GM18520 (cell line): ENCODE data around the gene NDUFS4.
"Not testable (repeated sequence)": the region's sequence is repeated elsewhere in the genome, so short reads cannot be mapped to it uniquely, and the experiment has no call there.

ENCODE experiments used
- ATAC-seq: cut with Tn5 transposase; IDR thresholded peaks from one replicate; pipeline ENCODE4 v1.9.1; 2021; ENCODE audit not compliant: unreplicated experiment

NDUFS4 gene

DNA sequence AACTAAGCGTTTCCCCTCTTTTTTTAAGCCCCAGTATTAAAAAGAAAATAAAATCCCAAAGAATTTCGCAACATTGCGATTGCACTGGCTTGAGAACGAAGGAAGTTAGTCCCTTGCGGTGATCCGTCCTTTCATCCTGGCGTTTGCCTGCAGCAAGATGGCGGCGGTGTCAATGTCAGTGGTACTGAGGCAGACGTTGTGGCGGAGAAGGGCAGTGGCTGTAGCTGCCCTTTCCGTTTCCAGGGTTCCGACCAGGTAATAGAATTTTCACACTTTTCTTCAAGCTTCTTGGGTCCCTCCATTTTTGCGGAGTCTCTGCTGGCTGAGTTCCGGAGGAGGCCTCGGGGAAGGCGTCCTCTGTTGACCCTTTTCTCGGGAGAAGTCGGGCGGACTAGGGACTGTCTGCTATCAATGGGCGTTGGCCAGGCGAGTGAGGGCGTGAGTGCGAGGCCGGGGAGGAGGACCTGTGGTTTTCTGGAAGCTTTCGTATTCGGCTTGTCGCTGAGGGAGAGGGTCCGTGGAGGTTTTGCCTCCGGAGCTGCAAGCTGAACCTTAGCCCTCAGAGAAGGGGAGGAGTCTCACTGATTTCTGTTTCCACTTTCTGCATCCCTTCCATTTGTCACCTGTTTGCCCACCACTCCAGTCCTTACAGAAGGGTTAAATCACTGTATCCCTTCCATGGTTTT, at the start of gene NDUFS4:
TSS of gene NDUFS4 (plus strand) at position 134 of the 686 bp plus-strand sequence. CDS start at position 158, 24 bp downstream.
- peak; percentile 79 for ATAC-seq

DNA sequence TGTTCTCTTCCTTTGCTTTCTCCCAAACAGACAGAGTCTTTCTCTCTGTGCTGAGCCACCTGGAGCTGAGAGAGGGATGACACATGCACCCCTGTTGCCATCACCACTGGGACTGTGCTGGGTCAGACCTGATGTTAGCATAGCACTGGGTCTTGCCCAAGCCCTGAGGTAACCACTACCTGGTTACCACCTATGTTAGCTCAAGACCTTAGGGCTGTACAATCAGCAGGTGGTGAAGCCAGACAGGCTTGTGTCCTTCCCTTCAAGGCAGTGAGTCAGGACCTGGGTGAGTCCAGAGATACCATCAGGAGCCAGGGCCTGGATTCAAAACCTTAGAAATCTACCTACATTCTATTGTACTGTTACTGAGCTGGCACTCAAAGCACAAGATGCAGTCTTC, 47.9 kb upstream of the NDUFS4 start:
- no peak for ATAC-seq

DNA sequence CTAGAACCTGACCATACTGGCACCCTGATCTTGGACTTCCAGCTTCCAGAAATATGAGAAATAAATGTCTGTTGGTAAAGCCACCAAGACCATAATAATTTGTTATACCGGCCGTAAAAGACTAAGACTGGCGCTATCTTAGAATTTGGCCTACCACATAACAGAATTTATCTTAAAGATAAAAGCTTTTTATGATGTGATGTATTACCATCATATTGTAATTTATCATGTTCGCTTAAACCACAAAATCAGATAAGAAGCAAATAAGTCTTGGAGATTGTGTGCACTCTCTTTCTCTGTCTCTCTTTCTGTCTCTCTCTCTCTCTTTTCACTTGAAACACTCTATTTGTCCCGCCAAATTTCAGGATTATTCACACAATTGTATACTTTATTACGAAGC, 44.5 kb upstream of the NDUFS4 start:
- no peak for ATAC-seq

DNA sequence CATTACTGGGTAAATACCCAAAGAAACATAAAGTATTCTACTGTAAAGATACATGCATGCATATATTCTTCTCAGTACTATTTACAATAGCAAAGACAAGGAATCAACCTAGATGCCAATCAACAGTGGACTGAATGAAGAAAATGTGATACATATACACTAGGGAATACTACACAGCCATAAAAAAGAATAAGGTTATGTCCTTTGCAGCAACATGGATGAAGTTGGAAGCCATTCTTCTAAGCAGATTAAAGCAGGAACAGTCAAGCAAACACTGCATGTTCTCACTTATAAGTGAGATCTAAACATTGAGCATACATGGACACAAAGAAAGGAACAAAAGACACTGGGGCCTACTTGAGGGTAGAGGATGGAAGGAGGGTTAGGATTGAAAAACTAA, 39.6 kb upstream of the NDUFS4 start:
- ATAC-seq, result no peak

DNA sequence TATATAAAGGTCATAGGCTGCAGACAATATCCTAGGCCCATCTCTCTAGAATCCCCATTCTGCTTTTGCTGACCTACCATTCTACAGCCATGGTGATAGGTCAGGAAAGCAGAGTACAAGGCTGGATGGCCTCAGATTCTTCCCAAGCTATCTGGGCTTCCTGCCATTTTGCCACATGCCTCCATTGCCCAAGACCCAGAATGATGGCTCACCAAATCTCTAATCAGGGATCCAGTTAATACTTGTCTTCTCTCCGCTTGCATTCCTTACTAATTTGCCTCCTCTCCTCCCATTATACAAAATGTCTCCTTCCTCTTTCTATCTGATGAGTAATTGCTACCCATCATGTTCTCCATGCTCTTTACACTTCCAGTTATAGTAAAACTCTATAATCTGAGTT, 22.7 kb upstream of the NDUFS4 start:
- ATAC-seq, result no peak

DNA sequence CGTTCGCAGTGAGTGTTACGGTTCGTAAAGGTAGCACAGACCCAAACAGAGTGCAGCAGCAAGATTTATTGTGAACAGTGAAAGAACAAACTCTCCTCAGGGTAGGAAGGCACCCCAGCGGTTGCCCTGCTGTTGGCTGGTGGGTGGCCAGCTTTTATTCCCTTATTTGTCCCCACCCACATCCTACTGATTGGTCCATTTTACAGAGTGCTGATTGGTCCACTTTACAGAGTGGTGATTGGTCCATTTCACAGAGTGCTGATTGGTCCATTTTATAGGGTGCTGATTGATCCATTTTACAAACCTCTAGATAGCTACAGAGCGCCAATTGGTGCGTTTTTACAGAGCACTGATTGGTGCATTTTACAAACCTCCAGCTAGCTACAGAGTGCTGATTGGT, 19.7 kb upstream of the NDUFS4 start:
- ATAC-seq, result not testable (repeated sequence)

DNA sequence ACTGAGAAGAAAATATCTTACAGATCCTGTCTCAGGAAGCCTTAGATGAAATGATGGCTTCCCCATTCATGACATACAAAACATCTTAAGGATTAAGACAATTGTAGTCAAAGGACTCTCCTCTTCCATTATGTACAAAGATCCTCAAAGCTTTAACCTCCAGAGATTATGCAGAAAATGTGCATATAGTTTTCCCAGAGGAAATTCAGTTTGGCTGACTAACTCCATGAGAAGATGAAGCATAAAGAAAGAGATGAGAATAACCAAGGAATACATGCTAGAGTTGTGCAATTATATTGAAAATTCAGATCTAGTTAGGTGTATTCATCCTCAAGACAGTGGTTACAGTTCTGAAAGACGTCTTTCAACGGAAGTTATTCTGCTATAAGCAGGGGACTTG, 18.6 kb upstream of the NDUFS4 start:
- ATAC-seq, result no peak

DNA sequence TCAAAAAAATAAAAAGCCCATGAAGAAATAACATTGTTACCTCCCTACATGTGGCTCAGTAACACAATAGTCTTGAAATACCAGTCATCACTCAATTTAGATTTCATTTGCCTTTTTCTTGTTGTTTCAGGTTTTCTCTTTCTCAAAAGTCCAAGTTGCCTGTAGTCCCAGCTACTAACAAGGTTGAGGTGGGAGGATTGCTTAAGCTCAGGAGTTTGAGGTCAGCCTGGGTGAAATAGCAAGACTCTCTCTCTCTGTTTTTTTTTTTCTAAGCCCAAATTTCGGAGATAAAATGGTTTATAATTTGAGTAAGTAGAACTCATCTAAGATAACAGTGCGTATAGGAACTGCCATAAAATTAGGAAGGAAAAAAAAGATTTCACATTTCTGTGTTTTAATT, 17.5 kb upstream of the NDUFS4 start:
- ATAC-seq, result no peak

DNA sequence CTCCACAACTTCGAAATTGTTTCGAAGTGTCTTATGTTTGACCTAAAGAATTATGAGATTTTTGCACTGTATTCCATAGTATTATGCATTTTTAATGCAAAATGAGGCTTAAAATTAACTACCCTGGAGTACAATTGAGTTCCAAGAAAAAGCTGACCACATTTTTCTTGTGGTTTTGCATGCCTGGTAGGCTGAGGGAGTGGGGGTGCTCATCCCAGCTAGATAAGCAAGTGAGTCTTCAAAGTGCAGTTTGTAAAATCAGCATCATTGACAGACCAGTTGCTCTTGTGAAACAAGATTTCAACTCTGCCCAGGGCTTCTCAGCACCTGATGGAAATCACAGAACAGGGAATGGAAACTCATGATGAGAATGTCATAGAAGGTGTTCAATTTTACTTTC, 17.0 kb upstream of the NDUFS4 start:
- ATAC-seq, result no peak

DNA sequence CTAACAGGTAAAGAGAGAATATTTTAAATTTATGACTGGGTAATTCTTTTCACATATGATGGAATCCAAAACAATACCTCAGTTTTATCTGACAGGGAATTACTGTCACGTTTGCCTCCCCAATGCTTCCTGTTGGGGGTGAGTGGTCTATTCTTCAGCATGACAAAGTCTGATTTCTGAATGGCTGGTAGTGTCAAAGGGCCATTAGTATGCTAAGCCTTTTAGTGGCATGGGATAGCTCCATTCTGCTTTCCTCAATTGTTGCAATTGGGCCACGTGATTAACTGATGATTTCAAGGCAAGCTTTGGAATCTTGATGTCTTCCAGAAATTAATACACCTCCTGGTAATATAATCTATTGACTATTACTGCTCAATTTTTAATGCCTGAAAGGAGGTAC, 14.7 kb upstream of the NDUFS4 start:
- ATAC-seq, result no peak

DNA sequence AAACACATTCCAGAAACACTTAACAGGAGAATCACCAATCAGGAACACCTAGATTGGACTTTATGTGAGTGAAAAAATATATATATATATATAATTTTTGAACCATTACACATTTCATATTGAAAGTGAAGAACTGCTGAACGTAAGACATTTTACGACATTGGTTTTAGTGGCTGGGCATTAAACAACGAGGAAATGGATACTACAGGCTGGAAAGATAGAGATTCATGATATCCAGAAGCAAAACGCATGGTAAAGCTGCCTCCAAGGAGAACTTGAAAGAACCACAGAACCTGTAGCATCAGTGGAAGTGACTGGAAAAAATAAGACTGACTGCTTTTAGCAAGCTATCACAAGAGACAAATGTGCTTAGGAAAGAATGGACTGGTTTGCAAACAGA, 13.2 kb upstream of the NDUFS4 start:
- ATAC-seq, result no peak

DNA sequence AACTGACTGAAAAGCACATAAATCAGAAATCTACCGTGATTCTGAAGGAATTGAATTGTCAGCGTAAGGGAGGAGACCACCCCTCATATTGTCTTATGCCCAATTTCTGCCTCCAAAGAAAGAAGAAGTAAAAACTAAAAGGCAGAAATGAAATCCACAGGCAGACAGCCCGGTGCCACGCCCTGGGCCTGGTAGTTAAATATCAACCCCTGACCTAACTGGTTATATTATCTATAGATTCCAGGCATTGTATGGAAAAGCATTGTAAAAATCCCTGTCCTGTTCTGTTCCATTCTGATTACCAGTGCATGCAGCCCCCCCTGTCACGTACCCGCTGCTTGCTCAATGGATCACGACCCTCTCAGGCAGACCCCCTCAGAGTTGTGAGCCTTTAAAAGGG, 11.9 kb upstream of the NDUFS4 start:
- not testable (repeated sequence) for ATAC-seq

DNA sequence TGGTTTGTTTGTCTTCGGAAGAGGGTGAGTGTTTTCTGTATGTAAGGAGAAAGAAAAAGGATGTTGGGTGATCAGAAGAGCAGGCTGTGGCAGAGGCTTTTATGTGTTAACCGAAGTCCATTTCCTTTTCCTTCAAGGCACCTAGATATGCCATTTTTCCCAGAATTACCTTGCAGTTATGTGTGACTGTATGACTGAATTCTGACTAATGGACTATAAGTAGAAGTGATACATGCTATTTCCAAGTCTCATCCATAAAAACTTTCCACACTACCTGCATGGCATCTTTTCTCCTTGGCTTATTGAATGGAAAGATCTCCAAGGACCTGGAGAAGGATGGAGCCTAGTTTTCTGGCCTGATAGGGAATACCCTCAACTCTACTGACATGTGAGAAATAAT, 10.6 kb upstream of the NDUFS4 start:
- ATAC-seq, result no peak

DNA sequence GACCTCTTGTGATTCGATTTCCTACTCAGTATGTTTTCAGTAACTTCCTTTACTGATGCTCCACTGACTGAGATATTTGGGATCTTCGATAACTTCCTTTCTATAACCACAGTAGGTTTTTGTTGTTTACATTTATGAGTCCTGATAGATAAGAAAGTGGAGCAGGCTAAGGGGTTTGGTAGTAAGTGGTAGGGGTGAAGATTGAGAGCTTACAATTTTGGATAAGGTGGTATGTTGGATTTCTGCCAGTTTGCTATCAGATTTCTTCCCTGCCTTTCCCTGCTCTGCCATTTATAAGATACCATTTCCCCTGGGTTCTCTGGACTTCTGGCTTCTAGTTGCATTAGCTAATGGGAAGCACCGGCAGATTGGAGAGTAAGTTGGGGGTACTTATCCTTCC, 7.9 kb upstream of the NDUFS4 start:
- ATAC-seq, result no peak

DNA sequence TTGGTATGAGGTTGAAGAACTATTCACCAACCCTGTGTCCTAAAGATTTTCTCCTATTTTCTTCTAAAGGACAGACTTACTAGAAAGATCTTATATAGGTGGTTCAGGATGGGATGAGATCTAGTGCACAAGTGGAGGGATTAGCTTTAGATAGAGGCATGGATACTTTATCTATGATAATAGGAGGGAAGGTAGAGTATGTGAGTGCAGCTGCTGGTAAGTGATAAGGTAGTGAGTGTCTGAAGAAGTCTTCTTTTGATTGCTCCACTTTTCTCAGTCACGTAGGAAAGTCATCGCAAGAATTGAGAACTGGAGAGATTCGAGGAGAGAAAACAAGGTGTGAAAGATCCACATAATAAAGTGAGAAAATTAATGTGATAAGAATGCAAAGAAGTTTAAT, 6.0 kb upstream of the NDUFS4 start:
- no peak for ATAC-seq

DNA sequence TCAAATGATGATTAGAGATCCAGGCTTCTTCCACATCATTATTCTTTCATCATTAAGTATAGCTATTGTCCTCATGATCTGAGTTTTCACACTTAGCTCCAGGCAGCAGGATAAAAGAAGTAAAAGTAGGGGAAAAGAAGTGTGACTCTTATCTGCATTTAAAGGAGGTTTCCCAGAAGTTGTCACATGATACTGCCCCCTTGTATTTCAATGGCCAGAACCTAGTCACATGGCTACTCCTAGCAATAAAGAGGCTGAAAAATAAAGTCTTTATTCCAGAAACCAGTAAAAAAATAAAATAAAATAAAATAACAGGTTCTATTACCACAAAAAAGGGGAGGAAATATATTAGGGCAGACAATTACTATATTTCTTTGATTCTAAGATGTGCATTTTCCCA, 5.3 kb upstream of the NDUFS4 start:
- no peak for ATAC-seq

DNA sequence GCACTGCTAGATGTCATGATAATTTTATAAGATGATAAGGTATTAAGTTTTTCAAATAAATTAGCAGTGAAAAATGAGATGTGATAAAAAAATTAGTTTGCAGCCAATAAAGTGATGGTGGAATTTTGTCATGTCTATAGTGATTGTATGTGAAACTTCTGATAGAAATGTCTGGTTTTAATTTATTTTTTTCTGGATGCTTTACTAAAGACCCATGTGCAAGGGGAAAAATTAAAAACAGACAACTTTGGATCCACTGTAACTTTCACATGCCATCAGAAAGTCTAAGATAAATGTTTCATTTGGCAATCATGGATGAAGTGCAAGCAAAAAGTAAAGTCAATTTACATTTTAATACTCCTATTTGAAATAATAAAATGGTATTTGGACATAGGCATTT, 4.4 kb upstream of the NDUFS4 start:
- no peak for ATAC-seq

DNA sequence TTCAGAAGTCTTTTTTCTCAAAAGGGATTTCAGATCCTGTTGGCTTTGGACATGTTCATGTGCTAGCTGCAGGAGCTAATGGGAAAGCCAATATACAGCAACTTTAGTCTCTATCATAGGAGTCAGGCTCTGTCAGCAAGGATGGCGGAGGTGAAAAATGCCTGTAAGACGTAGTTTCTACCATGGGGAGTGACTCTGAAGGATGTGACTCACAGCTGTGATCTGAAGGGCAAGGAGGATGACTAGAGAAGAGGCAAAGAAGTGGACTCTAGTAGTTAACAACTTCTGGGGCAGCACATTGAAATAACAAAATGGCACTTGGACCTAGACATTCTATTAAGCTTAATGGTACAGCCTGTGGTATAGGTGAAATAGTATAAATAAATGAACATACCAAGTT, 3.1 kb upstream of the NDUFS4 start:
- ATAC-seq, result no peak

DNA sequence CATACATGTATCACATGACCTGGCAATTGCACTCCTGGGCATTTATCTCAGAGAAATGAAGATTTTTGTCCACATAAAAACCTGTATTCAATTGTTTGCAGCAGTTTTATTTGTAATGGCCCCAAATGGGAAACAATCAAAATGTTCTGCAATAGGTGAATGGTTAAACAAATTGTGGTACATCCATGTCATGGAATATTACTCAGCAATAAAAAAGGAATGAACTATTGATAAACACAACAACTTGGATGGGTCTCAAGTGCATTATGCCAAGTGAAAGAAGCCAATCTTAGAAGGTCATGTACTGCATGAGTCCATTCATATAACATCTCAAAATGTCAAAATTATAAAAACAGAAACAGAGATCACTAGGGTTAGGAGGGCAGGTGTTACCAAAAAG, 1.5 kb upstream of the NDUFS4 start:
- ATAC-seq, result no peak

DNA sequence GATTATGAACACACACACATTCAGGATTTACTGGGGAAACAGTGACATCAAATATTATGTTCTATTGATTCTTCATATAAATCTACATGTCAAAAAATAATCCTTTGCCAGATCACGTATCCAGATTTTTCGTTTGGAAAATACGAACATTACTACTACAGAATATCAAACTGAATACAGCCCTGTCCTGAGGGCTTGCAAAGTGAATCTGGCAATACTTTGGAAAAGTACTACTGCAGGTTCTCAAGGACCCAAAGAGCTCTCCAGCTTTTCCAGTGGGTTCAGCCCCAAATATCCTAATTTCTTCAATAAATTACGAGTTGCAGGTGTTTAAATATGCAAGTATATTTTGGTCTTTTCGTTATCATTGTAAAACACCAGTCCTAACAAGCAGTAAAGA, 411 bp upstream of the NDUFS4 start:
- ATAC-seq, result no peak

DNA sequence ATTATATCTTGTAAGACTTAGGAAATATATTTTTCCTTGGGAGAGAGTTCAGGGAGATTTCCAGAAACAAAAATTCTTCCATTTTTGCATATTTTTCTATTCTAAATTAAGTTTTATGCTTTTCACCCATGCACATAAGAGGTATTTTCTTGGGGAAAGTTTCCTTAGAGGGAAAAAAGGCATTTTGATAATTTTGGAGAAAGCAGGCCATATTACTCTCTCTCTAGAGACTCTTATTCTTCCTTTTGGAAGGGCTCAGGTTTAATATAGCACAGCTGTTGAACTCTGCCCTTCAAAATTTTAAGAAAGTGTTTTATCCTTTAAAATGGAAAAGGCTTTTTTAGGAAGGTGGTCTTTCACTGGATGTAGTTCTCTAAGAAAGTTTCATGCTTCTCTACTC, 8.0 kb downstream of the NDUFS4 start:
- ATAC-seq, result no peak

DNA sequence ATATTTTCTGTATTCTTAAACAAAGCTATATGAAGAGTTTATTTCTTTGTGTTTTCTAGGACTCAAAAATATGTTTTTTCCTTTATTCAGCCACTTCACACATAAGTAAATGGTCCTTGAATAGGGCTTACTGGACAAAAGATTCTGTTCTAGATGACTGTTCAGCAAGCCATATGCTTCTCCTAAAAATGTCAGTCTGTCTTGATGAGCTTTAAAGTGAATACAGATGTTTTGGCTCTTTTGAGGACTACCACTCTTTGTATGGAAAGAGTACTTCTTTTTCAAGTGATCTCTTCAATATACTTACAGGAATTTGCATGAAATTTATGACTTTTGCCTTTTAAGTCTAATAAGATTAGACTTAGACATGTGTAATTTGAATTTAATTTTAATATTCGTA, 8.4 kb downstream of the NDUFS4 start:
- no peak for ATAC-seq

DNA sequence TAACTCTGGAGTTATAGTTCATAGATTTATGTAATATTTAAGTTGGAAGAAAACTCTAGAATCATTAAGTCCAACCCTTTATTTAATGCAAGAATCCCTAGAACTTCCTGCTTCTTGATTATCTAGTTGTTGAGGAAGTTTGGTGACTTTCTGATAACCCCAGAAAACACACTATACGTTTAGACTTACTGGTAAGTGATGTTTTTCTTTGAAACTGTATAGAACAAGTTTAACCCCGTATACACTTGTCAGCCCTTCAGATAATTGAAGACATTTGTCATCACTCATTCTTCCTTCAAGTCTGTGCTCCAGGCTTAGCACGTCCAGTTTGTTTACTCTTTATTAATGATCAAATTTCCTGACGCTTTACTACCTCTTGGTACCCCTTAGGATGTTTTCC, 9.0 kb downstream of the NDUFS4 start:
- no peak for ATAC-seq

DNA sequence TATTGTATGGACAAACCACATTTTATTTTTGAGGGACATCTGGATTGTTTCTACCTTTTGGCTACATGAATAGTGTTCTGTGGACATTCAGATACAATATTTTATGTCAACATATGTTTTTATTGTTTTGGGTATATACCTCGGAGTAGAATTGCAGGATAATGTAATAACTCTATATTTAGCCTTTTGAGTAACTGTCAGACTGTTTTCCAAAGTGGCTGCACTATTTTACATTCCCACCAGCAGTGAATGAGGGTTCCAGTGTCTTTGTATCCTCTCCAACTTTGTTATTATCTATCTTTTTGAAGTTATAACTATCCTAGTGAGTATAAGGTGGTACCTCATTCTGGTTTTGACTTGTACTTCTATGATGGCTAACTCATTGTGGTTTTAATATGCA, 11.0 kb downstream of the NDUFS4 start:
- ATAC-seq, result no peak
